ENCODE results near the gene TMEM215.

TMEM215 gene

DNA sequence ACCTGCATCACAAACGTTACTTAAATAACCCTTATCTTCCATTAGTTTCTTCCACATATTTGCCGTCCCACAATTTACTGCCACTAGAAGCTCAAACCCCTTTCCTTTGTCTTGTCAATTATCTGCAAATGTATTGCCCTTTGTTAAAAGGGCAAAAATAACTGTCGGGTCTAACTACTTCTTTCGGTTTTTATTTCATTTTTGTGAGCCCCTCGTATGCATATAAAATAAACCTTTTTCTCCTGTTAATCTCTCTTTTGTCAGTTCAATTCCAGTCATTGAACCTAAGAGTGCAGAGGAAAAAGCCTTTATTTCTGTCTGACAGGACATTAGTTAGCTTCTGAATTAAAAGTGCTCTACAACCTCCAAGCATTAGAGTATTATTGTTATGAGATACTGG, 45.5 kb downstream of the TMEM215 start:
- no peak for FAIRE-seq

DNA sequence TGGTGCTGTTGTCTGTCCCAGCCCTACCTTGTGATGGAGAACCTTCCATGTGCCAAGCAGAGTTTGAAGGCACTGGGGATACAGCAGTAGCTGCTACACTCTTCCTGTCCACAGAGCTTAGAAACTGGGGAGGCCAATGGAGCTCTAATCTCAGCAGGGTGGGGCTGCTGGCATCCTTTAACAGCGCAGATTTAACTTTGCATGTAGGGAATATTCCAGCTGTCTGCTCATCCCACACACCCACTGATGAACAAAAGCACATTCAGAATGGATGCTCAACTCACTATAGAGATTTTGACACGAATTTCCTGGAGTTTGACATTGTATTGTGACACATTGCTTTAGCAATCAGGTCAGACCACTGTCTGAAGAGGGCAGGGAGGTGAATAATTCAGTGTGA, 49.0 kb downstream of the TMEM215 start:
- FAIRE-seq = no peak
- no peak for DNase-seq (ENCODE audit: insufficient read length, low spot score)

More for the DNA sequence above, 45.5 kb downstream of the TMEM215 start:
- no peak for DNase-seq (ENCODE audit: insufficient read length, low spot score)

All from HTR-8/SVneo (cell line).